HG03196 (cell line): ENCODE results near the gene BRF1.
"Not testable (repeated sequence)": the region's sequence is repeated elsewhere in the genome, so short reads cannot be mapped to it uniquely, and the experiment has no call there.

Experiments
- ATAC-seq: cut with Tn5 transposase; IDR thresholded peaks from one replicate; pipeline ENCODE4 v1.9.1; 2021; ENCODE audit not compliant: unreplicated experiment

BRF1 gene, protein sequence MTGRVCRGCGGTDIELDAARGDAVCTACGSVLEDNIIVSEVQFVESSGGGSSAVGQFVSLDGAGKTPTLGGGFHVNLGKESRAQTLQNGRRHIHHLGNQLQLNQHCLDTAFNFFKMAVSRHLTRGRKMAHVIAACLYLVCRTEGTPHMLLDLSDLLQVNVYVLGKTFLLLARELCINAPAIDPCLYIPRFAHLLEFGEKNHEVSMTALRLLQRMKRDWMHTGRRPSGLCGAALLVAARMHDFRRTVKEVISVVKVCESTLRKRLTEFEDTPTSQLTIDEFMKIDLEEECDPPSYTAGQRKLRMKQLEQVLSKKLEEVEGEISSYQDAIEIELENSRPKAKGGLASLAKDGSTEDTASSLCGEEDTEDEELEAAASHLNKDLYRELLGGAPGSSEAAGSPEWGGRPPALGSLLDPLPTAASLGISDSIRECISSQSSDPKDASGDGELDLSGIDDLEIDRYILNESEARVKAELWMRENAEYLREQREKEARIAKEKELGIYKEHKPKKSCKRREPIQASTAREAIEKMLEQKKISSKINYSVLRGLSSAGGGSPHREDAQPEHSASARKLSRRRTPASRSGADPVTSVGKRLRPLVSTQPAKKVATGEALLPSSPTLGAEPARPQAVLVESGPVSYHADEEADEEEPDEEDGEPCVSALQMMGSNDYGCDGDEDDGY

DNA sequence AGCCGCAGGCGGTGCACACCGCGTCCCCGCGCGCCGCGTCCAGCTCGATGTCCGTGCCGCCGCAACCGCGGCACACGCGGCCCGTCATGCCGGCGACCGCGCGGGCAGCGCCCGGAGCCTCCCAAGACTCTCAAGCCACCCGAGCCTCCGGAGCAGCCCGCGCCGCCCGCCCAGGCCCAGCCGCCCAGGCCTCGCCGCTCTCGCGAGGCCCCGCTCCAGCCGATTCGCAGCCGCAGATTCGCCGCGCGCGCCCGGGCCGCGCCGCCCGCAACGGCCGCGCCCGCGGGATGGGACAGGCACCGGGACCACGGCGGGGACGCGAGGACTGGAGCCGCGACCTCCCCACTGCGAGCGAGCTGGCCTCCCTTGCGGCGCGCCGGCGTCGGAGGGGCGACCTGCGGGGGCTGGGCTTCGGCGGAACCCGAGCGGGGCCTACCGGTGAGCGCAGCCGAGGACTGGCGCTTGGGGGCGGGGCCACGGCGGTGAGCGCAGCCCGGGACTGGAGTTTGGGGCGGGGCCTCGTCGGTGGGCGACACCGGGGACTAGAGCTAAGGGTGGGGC is at the start of gene BRF1:
Gene BRF1 (minus strand): TSS at position 460 of the 561 bp plus-strand sequence. CDS start 372 bp downstream, at position 88.
- peak; percentile 84 for ATAC-seq

DNA sequence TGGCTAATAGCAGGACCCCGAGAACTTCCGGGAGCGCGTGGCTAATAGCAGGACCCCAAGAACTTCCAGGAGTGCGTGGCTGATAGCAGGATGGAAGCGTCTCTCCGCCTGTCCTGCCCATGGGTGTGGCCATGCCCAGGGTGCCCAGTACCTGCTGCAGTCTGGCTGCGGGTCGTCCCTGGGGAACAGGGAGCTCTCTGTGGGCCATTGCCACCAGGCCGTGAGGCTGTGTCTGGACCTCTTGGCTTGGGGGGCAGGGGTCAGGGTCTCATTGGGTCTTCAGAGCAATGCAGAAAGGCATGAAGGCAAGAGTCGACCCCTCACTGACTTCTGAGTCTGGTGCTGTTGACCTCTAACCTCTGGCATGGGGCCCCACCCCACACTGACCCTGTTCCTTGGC is 49.2 kb upstream of the BRF1 start:
- ATAC-seq, result no peak

DNA sequence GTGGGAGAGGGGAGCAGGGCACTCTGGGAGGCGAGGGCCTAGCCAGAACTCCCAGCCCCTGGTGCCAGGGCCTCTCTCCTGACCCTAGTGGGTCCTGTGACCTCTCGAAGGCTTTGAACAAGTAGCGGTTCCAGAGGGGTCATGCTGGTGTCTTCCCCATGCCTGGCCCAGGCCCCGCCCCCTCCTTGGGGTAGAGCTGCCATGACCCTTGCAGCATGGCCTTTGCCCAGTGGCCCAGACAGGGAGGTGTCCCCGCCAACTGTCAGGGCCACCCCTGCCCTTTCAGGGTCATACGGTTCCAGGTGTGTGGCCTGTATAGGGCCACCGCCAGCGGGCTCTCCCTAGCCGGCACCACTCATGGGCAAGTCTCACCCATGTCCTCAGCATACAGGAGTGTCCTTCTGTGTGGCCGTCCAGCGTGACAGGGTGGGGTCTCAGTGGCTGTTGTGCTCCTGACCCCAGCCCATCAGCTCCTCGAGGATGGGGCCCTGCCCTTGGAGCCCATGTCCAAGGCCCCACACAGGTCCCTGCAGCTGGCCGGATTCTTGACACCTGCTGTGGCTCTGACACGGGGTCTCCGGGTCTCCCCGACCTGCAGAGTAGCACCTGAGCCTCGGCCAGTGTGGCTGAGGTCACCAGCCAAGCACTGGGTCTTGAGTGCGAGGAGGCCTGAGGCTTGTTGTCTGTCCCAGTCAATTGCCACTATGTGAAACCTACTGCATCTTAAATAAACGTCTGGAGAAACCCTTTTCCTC is 48.3 kb upstream of the BRF1 start:
- no peak for ATAC-seq

DNA sequence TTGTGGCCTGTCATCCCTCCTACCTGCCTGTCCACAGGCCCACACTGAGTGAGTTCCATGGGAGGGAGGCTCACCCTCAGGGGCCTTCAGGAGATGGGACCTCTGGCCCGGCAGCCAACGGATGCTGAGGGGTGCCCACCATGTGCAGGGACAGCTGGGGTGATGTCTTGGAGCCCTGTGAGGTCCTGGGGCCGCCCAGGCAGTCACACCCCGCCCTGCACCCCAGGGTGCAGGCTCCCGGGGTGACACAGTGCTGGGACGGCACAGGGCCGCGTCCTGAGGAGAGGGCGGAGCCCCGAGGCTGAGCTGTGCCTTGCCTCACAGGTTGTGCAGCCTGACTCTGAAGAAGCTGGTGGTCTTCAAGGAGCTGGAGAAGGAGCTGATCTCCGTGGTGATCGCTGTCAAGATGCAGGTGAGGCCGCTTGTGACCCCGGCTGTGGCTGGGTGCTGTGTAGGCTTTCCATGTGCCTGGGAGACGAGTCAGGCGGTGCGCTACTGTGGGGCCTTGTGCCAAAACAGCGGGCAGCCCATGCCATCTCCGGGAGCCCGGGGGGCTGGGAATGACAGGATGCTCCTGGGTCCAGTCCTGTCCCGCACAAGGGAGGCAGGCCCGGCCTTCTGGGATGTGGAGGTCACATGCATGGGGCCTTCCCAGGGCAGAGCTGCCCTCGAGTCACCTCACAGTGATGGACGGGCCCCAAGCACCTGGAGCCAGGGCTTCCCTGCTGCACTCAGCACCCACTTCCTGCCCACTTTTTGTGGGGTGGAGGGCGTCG is 47.6 kb upstream of the BRF1 start:
- no peak for ATAC-seq

DNA sequence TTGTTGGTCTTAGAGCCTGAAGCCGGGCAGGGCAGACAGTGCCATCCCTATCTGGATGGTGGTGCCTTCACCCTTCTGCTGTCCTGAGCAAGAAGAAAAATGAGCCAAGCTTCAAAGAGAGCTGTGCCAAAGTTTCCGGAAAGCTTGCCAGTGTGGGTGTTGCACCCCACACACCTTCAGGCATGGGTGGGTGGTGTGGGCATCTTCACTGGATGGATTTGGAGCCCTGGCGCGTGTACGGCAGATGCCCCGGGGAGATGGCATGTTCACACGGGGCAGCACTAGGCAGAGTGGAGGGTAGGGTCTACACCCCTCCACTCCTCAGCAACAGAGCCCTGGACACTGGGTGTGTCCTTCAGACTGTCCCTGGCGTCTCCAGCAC is 46.8 kb upstream of the BRF1 start:
- no peak for ATAC-seq

DNA sequence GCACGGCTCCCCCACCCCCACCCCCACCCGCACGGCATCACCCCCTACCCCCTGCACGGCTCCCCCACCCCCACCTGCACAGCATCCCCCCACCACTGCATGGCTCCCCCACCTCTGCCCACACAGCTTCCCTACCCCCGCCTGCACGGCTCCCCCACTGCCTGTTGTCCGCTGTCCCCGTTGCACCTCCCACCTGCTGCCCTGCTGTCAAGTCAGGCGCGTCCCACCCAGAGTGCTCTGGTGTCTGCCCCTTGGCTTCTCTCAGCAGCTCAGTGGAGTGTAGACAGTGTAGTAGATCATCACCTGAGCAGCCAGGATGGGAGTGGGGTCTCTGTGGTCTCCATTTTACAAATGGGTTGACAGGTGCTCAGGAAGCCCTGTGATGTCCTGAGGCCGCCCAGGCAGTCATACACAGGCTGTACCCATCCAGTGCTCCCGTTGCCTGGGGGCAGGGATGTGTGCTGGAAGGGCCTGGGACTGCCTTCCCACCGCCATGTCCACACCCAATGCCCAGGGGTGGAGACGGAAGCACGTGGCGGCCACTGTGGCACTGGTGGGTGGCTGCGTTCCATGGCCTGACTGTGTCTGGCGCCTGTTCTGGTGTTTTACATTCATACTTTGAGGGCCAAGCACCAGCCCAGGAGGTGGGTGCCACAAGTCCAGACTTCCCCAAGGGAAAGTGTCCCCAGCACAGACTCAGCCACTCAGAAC is 46.2 kb upstream of the BRF1 start:
- ATAC-seq, result no peak

DNA sequence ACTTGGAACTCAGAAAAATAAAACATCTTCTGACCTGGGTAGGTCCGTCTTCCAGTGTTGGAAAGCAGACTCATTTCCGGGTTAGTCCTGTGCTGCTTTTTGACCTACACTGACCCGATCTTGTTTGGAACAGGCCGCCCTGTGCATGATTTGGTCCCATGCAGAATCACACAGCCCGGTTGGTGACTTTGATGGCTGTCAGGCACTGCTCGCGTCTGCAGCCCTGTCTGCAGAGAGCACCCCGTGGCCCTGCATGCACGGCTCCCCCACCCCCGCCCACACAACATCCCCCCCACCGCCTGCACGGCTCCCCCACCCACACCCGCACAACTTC is 45.4 kb upstream of the BRF1 start:
- ATAC-seq, result no peak

DNA sequence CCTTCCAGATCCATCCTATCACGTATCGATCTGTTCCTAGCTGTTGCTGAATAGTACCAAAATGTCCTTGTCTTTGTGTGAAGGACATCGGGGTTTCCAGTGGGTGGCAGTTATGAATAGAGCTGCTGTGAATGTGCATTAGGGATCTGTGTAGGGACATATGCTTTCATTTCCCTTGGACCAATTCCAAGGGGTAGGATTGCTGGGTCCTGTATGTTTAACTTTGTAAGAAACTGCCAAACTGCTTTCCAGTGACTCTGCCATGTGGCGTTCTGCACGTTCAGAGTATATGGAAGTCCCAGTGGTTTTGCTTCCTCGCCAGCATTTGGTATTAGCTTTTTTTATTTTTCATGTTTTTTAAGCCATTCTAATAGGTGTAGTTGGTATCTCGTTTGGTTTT is 42.4 kb upstream of the BRF1 start:
- no peak for ATAC-seq

DNA sequence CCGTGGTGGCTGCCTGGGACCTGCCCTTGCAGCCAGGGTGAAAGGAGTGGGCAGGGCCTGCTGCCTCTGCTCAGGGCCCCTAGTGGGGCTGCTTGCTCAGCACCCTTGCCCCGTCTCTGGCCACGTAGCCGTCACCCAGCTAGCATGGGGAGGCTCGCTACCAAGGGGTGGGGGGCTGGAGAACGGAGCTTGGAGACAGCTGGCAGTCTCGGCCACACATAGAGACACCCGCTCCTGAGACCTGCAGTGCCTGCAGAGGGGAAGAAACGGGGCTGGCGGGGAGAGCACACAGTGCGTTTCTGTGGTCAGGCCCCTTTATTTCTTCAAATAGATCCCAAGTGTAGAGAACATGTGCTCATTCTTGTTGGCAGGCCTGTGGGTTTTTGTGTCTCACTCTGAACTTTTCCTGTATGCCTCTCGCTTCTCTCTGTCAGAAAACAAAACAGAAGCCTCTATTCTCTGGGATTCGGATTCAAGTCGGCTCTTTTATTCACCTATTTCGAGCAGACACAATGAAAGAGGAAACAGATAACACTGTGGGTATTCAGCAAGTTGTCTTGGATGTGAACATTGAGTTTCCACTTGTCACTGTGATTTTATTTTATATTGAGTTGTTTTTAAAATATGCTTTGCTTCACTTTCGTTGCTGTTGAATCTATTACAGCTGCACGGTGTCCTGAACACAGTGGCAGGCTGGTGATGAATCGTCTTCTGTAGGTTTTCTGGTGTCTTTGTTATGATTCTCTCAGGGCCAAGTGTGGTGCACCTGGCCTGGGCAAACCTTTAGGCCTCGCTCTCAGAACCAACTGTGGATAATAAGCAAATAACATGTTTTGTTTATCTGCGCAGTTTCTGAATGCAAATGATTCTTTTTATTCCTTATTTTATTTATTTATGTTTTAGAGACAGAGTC is 40.3 kb upstream of the BRF1 start:
- ATAC-seq, result no peak

DNA sequence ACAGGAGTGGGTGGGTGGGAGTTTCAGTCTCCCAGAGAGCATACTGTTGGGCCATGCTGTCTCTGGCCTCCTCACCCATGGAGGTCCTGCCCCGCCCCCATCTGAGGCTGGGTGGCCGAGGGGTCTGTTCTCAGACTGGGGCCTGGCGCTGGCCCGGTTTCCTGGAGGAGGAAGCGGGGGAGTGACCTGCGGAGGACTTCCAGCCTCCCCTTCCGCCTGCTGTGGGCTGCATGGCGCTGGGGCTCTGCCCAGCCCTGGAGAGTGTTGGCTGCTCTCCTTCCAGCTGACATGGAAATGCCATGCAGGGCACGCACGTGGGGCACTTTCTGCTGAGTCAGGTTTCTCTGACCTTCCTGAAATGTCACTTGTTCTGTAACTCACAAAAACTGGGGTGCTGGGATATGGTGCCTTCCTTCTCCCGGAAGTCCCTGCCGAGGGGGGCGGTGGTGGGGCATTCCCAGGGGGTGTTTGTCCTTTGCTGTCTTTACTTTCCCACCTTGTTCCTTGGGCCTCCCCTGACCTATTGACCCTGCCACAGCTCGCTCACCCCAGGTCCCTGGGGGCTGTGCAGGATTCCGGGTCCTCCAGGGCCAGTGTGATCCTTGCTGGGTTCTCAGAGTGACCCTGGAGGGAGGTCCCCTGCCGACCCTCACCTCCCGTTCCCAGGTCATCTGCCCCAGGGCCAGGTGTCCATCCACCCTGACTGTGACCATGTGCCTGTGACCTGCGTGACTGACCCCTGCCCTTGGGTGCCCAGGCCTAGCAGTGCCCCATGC is 37.4 kb upstream of the BRF1 start:
- ATAC-seq, result no peak

DNA sequence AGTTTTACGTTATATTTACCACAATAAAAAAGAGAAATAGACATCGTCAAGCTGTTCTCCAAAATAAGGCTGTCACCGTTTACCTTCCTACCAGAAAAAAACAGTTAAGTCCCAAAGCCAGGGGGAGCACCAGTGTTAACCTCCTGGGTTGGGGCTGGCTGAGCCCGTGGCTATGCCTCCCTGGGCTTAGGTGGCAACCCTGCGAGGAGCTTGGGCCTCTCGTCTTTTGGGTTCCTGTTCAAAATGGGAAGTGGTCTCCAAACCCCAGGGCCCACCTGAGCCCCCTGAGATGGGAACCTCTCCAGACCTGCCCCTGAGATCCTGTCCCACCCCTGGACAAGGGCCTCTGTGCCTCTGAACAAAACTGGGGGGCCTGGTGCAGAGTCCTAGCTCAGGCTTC is 36.6 kb upstream of the BRF1 start:
- ATAC-seq, result no peak

DNA sequence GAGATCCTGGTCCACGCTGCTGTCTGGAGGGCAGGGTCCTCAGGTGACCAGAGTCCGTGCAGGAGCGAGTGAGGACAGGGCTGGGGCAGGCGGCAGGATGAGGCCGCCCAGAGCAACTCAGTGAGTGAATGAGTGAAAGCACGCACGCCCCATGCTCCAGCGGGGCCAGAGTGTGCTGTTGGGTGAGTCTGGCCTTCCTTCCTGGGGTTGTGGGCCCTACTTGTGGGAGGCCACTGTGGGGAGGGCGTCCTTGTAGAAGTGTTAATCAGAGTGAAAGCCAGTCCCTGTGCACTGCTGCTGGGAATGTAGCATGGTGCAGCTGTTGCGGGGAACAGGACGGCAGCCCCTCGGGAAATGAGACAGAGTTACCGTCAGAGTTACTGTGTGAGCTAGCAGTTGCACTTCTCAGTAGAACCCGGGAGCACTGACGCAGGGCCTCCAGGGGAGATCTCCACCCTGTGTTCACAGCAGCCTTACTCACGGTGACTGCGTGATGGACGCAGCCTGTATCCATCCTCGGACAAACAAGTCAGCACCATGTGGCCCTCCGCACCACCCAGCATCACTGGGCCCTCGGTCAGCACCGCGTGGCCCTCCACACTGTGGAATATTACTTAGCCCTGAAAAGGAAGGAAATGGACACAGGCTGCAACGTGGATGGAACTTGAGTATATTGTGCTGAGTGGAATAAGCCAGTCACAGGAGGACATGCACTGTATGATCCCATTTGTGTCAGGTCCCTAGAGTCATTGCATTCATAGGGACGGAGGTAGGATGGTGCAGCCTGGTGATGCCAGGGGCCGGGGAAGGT is 35.9 kb upstream of the BRF1 start:
- no peak for ATAC-seq

DNA sequence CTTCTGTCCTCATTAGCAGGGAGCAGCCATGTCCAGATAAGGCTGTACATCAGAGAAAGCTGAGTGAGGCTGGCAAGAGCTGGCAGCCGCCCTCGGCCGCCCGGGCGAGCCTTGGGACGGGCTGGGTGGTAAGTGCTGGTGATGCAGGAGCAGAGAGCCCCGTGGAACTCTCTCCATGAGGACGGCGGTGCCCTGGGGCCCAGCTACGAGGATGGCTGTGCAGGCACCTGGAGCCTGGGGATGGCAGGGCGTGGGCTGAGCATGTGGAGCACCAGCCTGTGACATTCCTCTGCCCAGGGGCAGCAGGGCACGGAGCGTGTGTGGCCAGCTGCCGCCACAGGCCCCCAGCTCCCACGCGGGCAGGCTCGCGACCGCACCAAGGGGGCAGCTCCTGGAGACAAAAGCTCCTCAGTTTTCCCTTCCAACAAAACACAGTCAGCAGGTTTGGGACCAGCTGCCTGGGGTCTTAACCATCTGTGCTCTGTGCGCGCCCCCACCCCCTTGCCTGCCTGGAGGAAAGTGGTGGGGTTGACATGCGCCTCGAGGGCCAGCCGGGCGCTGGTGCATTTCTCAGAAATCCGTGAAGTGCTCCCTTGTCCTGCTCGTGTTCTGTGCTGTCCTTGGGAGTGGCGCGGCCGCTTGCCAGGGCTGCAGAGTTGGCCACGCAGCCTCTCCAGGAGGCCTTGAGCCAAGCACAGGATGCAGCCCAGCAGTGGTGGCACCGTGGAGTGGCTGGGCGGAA is 35.1 kb upstream of the BRF1 start:
- ATAC-seq, result no peak

DNA sequence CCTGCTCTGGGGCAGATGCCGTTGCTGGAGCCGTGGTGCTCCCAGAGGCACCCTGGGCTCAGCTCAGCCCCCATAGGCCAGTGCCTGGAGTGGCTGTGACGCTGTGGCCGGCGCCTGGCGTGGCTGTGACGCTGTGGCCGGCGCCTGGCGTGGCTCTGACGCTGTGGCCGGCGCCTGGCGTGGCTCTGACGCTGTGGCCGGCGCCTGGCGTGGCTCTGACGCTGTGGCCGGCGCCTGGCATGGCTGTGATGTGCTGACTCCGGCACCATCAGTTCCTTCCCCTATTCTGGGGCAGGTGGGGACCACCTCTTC is 34.4 kb upstream of the BRF1 start:
- ATAC-seq, result not testable (repeated sequence)

DNA sequence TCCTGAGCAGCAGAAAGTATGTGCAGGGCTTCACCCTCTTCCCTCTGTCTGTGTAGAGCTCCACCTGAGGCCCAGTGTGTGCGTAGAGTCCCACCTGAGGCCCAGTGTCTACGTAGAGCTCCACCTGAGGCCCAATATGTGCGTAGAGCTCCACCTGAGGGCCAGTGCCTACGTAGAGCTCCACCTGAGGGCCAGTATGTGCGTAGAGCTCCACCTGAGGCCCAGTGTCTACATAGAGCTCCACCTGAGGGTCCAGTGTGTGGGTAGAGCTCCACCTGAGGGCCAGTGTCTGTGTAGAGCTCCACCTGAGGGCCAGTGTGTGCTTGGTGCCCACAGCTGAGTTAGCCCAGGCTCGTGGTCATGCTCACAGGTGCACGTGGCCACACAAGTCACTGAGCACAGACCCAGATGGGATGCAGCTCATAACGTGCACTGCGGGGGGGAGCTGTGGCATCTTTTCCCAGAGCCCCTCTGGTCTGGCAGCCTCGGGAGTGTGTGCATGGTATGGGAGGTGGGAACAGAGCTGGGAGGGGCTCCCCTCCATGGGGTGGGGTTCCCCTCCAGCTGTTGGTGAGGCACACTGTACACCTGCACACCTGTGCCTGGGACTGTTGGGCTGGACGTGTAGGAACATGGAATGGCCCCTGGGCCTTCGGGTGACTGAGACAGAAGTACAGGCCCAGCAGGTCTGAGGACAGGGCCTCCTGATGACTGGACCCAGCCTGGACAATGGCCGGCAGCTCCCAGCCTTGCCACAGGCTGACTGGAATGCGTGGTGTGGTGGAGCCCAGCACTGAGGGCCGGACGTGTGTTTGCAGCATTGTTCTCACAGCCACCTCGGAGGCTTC is 33.8 kb upstream of the BRF1 start:
- ATAC-seq, result no peak
